ENCODE results near the gene LRRC75A.
"Not testable (repeated sequence)": the region's sequence is repeated elsewhere in the genome, so short reads cannot be mapped to it uniquely, and the experiment has no call there.

The LRRC75A gene

DNA sequence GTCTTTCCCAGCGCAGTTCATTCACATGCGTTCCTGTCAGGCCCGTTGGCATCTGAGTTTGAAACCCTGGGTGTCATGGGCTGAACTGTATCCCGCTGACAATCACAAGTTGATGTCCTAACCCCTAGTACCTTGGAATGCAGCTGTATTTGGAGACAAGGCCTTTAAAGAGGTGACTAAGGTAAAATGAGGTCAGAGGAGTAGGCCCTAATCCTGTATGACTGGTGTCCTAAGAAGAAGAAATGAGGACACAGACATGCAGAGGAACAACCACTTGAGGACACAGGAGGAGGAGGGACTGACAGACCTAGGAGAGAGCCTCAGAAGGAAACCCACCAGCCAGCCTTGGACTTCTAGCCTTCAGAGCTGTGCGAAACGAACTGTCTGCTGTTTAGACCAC, 43.5 kb downstream of the LRRC75A start:
- DNase-seq: no peak

DNA sequence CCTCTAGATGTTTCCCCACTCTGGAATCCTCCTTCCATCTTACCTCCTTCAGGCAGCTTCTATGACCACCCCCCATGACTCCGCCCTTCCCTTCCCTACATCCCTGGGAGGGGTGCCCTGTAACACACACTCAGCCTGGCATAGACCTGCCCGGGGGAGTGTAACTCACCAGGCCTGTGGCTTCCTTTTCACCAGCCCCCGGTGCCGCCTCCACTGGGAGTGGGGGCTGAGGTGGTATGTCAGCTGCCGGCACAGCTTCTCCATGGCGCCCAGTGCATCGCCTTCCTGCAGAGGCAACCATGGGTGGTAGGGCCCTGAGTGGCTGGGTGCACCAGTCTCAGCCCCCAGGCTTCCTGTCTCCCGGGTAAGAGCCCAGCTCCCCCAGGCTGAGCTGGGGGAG, 44.3 kb downstream of the LRRC75A start:
- no peak for DNase-seq

DNA sequence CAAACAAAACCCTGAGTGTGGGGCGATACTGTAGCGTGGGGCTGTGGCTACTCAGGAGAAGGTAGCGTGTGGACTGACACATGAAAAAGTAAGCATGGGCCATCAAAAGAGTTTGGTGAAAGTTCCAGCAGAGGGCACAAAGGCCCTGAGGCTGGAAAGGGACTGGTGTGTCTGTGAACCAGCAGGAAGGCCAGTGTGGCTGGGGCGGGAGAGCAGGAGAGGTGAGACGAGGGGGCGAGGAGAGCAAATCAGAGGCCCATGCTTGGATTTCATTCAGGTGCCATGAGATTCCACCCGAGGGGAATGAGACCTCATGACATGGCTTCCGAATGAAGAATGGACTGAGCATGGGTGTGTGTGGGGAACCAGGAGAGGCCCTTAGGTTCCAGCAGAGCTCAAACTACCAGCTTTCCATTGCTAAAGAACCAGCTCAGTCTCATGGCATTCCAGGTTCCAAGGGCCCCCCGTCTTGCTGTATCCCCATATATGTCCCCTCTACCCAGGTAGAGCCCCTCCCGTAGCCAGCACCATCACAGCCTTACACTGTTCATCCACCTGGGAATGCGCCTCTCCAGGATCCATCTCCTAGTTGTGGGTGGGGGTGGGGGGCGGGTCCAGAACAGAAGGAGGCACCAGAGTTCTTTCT, 45.5 kb downstream of the LRRC75A start:
- DNase-seq: no peak

DNA sequence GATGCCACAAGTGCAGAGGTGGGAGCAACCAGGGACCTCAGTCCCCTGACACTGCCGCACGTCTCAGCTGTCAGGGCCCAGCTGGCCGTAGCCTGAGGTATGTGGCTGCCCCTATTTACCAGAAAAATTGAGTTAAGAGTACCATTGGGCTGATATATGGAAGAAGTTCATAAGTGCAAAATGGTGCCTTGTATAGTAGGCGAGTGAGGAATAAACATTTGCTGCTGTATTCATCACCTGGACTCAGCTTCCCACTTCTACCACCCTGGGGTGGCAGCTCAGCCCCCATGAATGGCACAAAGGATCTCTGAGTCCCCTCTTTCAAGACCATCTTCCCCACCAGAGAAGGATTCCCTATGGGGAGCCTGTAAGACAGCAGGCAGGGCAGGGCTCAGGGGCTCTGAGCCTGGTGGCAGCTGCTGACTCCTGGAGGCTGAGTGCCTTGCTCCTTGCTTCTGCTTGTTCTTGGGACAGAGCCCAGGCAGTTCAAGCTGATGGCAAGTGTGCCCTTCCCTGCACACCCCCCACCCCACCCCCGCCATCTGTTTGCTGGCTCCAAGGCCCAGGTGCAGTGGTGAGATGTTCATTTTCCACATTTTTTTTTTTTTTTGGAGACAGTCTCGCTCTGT, 47.6 kb downstream of the LRRC75A start:
- DNase-seq: no peak

DNA sequence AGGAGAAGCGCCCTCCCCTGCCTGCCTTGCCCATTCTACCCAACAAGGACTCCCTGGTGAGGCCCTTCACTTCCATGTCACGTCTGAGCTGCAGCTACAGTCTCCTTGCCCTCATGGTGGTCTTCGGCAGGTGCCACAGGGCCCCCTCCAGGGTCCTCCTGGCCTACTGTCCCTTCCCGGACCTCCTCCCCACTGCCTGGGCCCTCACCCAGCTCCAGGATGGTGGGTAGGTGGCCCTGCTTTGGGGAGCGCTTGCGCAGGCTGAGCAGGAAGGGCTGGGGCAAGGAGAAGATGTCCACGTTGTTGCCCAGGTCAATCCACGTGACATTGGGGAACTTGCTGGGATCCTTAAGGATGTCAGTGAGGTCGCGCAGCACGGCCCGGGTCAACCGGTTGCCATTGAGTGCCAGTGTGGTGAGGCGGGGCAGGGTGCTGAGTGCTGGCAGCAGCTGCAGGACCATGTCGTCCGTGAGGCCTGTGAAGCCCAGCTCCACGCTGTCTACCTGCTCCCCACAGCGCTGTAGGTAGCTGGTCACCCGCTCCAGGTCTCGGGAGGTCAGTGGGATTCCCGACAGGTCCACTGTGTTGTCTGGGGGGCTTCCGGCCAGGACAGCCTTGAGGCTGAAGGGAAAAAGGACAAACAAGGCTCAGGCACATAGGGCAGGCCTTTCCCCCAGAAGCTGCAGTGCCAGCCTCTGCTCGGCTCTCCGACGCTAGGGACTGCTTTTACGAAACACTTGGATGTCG, 48.3 kb downstream of the LRRC75A start:
- DNase-seq: no peak

DNA sequence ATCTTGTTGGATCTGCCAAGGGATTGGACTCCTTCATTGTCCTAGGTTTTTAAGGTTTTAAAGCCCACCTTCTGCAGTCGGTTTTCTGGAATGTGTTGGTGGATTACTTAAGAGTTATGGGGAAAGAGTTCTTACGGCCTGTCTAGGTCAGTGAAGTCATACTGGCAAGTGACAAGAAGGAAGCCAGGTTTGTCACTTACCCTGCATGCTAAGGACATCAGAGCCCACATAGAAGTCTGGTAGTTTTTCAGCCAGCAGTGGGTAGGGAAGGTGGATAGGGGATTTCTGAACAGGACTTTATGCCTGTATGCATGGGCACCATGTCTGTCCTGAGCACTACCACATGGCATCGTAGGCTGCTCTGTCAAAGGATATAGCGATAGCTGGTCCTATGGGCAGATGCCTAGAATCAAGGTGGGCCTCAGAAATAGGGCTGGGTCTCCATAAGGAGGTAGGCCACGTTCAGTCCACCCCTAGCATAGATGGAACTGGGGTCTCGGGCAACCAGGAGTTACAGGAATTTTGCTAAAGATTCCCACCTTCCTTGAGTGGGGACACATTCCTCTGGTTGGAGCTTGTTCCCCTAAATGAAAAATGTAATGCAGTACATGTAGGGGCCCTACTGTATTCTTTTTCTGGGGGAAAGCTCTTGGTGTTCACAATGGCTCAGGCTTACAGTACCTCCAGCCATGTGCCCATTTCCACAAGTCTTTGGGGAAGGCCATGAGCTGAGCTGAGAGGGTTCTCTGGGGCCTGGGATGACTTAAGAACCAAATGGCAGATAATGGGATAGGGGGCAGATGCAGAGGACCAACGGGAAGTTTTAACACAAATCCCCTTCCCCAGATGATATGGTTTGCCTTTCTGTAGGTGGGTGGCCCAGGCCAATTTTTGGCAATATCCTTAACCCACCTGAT, 49.1 kb downstream of the LRRC75A start:
- DNase-seq: no peak

DNA sequence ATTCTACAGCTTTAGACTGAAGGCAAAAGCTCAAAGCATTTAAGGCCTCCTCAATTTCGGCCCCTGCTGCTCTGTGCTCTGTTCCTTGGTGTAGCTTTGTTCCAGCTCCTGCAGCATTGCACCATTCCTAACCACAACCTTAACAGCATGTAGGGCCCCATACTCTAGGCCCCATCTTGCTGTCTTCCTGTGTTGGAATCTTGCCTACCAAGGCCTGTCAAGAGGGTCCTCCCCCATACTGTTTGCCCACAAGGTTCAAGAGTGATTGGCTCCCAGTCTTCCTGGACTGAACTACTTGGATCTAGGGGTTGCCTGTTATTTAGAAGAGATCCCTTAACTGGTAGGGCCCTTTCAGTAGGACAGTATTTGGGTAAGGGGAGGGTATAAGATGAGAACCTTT, 49.9 kb downstream of the LRRC75A start:
- no peak for DNase-seq

DNA sequence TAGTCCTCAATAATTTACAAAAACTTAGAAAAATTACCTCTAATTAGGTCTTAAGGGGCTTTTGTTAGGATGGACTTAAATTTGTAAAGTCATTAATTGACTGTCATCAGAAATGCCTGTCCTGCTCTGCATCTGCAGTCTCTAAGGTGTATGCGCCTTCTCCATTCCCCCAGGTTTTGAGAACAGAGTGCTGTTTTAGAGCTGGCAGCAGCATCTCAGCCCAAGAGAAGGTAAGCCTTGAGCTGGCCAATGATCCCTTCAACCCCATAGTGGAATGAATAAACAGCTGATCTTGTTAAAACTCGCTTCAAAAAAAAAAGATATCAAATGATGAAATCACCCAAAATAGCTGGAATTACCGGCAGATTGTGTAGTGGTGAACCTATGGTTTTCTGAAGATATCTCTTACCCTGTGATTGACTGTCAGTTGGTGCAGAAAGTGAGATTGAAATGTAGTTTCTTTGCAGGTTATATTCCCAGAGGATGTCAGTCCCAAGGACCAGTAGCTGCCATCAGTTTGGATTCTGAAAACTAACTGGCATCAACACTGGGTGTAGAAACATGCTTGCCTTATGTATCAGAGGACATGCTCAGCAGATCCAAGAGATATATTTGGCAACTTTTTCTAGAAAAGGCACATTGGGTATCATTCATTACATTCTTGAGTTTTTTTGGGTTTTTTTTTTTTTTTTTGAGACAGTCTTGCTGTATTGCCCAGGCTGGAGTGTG, 50.9 kb downstream of the LRRC75A start:
- DNase-seq: no peak

DNA sequence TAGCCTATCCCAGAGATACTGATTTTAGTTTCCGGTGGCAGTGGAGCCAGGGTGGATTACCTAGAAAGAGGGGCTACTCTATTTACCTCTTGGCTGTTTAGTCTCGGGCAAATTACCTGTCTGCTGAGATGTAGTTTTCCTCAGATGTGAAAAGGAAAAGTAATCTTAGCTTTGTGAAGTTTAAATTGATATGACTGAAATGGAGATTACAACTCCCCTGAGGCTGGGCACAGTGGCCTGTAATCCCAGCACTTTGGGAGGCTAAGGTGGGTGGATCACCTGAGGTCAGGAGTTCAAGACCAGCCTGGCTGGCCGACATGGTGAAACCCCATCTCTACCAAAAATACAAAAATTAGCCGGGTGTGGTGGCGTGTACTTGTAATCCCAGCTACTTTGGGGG, 51.6 kb downstream of the LRRC75A start:
- DNase-seq: not testable (repeated sequence)

DNA sequence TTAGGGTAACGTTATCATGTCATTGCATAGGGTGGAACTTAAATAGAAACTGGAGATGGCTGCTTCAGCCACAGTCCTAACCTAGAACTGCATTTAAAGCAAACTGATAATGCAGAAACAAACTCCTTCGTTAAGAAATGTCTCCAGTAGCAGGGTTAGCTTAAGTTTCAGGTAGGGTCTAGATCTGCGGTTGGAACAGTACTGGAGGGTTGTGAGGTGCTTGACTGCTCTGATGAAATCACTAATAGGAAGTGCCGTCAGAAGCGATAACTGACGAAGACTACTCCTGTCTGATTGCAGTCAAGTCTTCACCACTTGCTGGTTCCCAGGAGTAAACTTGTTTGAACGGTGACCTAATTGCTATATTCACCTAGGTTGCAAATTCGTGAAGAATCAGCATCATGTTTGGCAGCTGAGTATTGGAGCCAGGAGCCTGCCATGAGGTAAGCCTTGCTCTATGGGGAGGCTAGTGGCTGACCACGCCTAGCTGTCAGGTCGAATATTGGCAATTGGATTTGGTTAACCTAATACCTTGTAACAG, 52.1 kb downstream of the LRRC75A start:
- DNase-seq: peak; percentile 28

DNA sequence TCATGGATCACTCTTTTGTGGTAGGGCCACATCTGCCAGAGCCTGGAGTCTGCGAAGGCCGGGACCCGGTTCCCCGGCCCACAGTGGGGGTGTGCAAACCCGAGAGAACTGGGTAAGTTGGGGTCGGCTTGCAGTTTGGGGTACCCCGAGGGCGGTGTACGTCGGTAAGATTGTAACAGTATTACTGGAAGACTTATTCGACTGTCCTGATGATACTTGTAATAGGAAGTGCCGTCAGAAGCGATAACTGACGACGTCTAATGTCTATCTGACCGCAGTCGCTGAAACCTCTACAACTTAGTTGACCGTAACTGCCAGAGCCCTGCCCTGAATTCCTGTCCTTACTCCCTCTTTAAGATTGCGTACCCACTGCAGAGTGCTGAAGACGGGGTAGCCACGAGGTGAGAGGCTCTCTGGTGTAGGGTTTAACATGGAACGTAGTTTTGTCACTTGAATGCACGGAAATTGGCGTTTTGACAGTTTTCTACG, 52.6 kb downstream of the LRRC75A start:
- DNase-seq: no peak

DNA sequence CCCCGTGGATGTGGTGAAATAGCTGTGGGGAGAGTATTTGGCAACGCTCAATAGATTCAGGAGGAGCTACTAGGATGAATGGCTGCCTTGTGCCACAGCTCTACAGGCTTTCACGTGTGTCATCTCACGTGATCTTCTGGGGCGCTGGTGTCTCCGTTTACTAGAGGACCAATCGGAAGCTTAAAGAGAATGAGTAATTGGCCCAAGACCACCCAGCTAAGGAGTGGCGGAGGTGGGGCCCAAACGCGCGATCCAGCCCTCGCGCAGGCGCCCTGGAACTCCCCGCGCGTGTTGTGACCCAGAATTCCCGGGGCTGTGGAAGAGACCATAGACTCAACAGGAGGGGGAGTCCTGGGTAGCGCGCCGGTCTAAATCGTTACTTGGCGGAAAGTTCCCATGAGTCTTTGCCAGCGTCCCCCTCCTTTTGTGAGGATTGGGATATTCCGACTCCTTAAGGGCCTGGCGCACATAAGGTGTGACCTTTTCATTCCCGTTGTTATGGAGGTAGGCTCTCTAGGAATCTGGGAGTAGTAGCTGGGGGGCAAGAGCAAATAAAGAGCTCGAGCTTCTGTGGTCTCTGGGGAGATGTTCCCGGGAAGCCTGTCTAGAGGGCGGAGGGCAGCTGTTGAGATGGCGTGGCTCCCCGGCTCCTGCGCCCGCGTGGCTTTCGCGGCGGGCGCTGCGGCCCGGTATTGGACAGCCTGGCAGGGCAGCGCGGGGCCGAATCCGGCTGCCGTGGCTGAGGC, 53.3 kb downstream of the LRRC75A start:
- DNase-seq: peak; percentile 90

DNA sequence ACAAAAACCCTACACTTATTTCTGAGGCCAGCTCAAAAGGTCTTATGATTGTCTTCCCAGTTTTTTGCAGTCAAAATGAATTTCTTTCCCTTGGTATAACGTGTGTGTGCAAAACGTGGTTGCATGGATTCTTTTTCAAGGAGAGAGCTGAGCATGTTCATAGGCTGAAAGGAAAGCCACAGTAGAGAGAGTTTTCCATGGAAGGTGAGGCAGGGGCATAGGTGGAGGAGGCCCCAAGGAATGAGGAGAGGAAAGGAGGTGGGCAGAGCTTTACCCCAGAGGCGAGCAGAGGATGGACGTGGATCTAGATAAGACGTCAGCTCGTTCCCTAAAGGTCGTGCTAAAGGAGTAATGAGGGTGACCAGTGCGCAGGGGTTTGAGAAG, 53.8 kb downstream of the LRRC75A start:
- DNase-seq: no peak

DNA sequence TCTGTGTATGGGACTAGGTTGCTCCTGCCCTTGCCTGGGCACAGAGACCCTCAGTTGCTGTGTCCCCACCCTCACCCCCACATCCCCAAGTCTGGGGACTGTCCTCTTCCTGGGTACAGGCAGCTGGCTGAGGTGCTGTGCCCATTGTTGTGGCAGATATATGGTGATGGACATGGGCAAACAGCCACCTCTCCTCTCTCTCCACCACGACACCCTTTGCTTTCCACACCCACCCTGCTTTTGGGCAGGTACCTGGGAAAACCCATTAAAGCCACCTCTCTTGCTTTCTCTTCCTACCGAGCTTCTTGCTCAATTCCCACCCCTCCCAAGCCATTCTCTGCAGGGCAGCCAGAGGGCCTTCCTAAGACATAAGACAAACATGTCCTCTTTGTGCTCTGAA, 54.9 kb downstream of the LRRC75A start:
- no peak for DNase-seq

DNA sequence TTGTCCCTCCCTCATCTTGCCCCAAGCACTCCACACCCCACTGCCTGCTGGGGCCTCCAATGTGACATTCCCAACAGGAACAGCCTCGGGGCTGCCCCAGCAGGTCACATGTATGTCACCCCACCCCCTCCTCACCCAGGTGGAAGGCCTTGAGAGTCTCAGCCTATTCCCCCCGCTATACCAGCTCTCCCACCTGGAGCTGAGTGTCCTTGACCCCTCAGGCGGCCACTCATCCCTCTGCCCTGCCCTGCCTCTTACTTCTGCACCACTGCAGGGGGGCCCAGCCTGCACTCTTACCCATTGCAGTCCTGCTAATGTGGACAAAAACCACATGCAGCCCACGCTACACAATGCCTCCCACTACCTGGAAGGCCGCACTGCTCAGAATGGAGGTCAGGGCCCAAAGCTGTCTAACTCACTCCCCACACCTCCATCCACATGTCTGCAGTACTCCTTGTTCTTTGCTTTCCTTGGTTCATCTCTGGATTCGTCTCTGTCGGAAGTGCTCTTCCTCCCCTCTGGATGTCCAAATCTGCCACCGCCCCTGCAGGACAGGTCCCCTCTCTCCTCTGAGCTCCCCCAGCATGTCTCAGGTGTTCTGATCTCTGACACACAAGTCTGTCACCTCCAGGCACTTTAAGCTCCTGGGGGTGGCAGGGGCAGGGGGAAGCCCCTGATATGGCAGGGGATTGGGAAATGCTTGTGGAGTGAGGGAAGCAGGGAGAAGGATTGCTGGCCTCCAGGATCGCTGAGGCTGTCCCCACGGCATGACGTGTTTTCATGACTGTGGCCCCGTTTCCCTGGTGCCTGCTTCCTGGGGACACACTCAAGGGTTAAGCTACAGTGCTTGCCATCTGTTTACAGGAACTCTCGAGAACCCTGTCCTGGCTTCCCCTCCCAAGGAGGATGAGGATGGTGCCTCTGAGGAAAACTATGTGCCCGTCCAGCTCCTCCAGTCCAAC, 55.8 kb downstream of the LRRC75A start:
- DNase-seq: no peak

DNA sequence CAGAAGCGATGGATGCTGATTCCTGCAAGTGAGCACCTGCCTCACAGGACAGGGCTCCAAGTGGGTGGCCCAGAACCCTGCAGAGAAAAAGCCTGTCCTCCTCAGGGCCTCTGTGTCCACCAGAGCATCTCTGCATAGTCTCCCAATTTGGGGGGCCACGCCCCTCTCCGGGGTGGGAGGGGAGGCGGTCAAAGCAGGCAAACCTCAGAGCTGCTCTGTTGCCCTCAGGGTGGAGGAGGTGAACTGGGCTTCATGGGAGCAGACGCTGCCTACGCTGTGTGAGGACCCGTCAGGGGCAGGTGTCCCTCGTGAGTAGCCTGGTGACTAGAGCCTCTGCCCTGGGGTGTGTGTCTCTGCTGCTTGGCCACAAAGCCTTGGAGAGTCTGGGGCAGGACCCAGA, 57.3 kb downstream of the LRRC75A start:
- no peak for DNase-seq

DNA sequence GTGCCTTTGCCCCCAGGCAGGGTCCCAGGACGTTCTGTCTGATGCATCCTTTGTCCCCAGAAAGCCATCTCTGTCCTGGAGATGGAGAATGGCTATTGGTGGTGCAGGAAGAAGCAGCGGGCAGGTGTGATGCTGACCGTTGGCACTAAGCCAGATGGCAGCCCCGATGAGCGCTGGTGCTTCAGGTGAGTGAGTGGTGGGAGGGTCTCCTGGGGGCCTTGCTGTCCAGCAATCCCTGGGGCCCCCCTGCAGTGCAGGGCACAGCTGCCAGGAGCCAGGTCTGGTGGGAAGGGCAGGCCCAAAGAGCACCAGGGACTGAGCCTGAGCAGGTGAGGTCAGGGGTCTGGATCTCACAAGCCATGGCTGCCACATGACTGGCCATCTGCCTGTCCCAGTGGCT, 58.5 kb downstream of the LRRC75A start:
- DNase-seq: no peak

DNA sequence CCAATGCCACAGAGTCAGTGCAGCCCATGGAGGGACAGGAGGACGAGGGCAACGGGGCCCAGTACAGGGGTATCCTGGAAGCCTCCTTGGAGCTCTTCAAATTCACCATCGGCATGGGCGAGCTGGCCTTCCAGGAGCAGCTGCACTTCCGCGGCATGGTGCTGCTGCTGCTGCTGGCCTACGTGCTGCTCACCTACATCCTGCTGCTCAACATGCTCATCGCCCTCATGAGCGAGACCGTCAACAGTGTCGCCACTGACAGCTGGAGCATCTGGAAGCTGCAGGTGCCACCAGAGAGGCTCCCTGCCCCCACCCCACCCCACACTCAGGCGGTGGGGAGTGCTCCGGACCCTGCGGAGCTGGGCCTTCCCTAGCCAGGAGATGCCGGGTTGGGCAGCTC, 60.0 kb downstream of the LRRC75A start:
- no peak for DNase-seq

DNA sequence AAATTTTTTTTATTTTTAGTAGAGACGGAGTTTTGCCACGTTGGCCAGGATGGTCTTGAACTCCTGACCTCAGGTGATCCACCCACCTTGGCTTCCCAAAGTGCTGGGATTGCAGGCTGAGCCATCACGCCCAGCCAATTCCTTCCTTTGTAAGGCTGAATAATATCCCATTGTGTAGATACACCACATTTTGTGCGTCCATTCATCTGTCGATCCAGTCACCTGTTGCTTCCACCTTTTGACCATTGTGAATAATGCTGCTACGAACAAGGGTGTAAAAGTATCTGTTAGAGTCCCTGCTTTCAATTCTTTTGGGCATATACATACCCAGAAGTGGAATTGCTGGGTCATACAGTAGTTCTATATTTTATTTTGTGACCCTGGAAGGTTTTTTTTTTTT, 61.3 kb downstream of the LRRC75A start:
- no peak for DNase-seq

DNA sequence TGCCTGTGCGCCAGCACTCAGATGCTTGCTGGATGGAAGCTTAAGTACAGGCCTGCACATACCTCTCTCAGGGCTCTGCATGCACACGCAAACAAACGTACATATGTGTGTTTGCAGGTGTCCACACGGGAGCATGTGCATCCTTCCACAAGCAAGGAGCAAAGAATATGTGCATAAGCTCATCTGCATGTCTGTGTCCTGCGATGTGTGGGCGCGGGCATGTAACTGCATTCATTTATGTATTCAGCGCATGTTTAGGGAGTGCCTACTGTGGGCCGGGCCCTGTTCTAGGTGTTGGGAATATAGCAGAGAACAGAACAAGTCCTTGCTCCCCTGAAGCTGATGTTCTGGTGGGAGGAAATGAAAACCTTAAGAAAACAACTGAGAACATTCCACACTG, 62.9 kb downstream of the LRRC75A start:
- no peak for DNase-seq

Data from effector CD4-positive, alpha-beta T cell (primary cell).